Testis (tissue), 2 donors: ENCODE data around the gene OR2T5.
"Not testable (repeated sequence)": the region's sequence is repeated elsewhere in the genome, so short reads cannot be mapped to it uniquely, and the experiment has no call there.

Experiments used
- CTCF ChIP-seq, 3 experiments: fragments of 450-650 bp in 2 of 3; fragments of 200-600 bp in 1 of 3; sonication (generic) in 1 of 3; IDR thresholded peaks; one replicate each; pipeline ENCODE4 v1.5.1; 2016 to 2019; ENCODE audit warnings: antibody characterized with exemption in 3 of 3, mild to moderate bottlenecking in 2 of 3, moderate library complexity in 1 of 3
- POLR2A ChIP-seq: fragments of 450-650 bp; IDR thresholded peaks from one replicate; pipeline ENCODE4 v1.6.1; 2017; ENCODE audit warnings: antibody characterized with exemption, mild to moderate bottlenecking, moderate library complexity

GRCh38 chr1:248510217-248510616 lies 21.8 kb downstream of the OR2T5 start:
- not testable (repeated sequence) for TF ChIP-seq CTCF (IDR thresholded peaks at IDR 0.05); POLR2A
